Karpas-422 (cell line): ENCODE measurements around the gene IL12RB1. TPM values are rescaled to one million over a fixed set of nuclear protein-coding genes. Genes with fewer than 3 reads are reported as not detected.

ENCODE experiments used
- DNase-seq: peaks from one replicate; pipeline ENCODE4 v3.0.0-alpha.2; 2015
- H2AFZ ChIP-seq: fragments of 200-600 bp; sonication (generic); 2 replicates; pipeline ENCODE4 v1.6.1; 2014; ENCODE audit warnings: antibody characterized with exemption, low read length, mixed read lengths
- H3K27ac ChIP-seq: fragments of 200-600 bp; sonication (generic); 2 replicates; pipeline ENCODE4 v1.5.1; 2014; ENCODE audit warnings: mild to moderate bottlenecking, low read length, moderate library complexity
- H3K27me3 ChIP-seq: fragments of 200-600 bp; sonication (generic); 2 replicates; pipeline ENCODE4 v1.6.1; 2014; ENCODE audit warnings: low read length, mixed read lengths
- H3K36me3 ChIP-seq: fragments of 200-600 bp; sonication (generic); 2 replicates; pipeline ENCODE4 v1.6.1; 2014; ENCODE audit warnings: low read length, mixed read lengths; ENCODE audit not compliant: insufficient read depth
- H3K4me1 ChIP-seq: fragments of 200-600 bp; sonication (generic); 2 replicates; pipeline ENCODE4 v1.6.1; 2014; ENCODE audit warnings: mild to moderate bottlenecking, low read length, mixed read lengths
- H3K4me2 ChIP-seq: fragments of 200-600 bp; sonication (generic); 2 replicates; pipeline ENCODE4 v1.6.1; 2014; ENCODE audit warnings: low read length, low read depth, mild to moderate bottlenecking; ENCODE audit not compliant: poor library complexity, severe bottlenecking
- H3K4me3 ChIP-seq: fragments of 200-600 bp; sonication (generic); 2 replicates; pipeline ENCODE4 v1.5.1; 2014; ENCODE audit warnings: mild to moderate bottlenecking, antibody characterized with exemption, low read length, mixed read lengths
- H3K79me2 ChIP-seq: fragments of 200-600 bp; sonication (generic); 2 replicates; pipeline ENCODE4 v1.6.1; 2014; ENCODE audit warnings: mild to moderate bottlenecking, low read length, mixed read lengths
- H3K9ac ChIP-seq: fragments of 200-600 bp; sonication (generic); 2 replicates; pipeline ENCODE4 v1.6.0; 2014; ENCODE audit warnings: low read length
- H3K9me2 ChIP-seq: fragments of 200-600 bp; sonication (generic), shearing (Covaris generic); replicated peaks from 2 replicates; pipeline ENCODE4 v1.6.0; 2014; ENCODE audit warnings: mild to moderate bottlenecking, low read length, moderate library complexity; ENCODE audit not compliant: insufficient read depth
- H3K9me3 ChIP-seq: fragments of 300-700, 200-600 bp; sonication (generic); 2 replicates; pipeline ENCODE4 v1.6.1; 2014; ENCODE audit warnings: low read length, mixed read lengths
- H4K20me1 ChIP-seq: fragments of 200-600 bp; sonication (generic); 2 replicates; pipeline ENCODE4 v1.6.1; 2014; ENCODE audit warnings: mild to moderate bottlenecking, antibody characterized with exemption, low read length, low read depth; ENCODE audit not compliant: insufficient read depth
- total RNA-seq: library from RNA; depleted of rRNA; stranded (reverse); fragments of >200 nt; shearing (Covaris generic); gene quantifications from 2 replicates; pipeline ENCODE4 v1.2.3, GENCODE V29; 2014; ENCODE audit warnings: low replicate concordance

The IL12RB1 gene
- total RNA-seq, 1 experiment from 2014 or later = 6.1 TPM

DNA sequence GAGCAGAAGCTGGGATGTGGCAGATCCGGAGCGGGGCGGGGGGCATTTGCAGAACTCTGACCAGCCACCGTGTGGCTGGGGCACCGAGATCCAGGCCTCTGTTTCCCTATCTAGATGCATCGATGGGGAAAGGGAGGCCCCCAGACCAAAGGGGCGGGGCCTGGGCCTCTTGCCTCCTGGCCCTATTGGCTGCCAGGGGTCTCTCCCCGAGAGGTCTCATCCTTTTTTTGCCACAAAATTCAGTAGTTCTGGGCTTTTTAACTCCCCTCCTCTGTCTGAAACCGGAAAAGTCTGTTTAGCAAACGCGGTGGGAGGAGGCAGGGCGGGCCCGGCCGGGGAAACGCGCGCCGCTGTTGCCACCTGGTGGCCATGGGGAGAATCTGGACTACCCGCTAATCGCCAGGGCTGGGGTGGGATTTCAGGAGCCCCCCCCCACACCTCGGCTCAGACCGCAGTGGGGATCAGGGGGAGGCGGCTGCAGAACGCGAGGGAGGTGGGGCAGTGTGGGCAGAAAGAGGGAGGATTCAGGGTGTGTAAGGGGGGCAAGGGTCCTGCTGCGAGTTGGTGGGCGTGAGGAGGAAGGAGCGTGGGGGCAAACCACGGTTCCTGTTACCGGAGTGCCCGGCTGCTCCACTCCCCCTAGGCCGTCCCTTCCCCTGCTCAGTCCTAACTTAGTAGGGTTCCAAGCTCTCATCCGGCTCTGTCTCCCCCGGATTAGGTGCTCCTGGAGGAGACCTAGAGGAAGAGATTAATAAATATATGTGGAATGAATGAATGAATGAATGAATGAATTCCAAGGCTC lies 28.3 kb downstream of the IL12RB1 start:
- Histone ChIP-seq H3K9me2 (no peaks in the 10 kb centered on the region), H3K36me3 (no peaks in the 10 kb centered on the region), H3K9me3 (no peaks in the 10 kb centered on the region), H3K9ac (peak overlapping the region; percentile 53), H3K4me3 (peak overlapping the region; percentile 55; the same call in 1 of the 2 replicates), H3K4me2 (peak overlapping the region; percentile 67), H2AFZ (peak overlapping the region; percentile 85), H3K27ac (no peak overlapping the region), H4K20me1 (no peaks in the 10 kb centered on the region), H3K4me1 (peaks cover 16% of the 10 kb centered on the region), H3K27me3 (no peaks in the 10 kb centered on the region), H3K79me2 (no peaks in the 10 kb centered on the region)
- DNase-seq = peak; percentile 93

DNA sequence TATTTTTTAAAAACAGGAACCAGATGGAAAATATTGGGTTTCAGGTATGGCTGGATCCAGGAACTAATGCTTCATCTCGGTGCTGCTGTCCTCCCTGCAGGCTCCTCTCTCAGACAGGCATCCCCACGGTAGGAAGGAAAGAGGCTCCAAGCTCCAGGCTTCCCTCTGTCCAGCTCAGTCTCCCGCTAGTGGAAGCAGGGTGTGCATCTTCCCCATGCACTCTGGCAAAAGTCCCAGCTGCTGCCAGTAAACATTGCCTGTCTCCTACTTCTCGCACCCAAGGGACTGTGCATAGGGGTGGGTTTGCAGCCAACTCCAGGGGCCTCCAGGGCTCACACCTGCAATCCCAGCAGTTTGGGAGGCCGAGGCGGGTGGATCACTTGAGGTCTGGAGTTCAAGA lies 29.2 kb downstream of the IL12RB1 start:
- Histone ChIP-seq H3K27me3 (no peaks in the 10 kb centered on the region), H2AFZ (no peak overlapping the region), H3K4me1 (peaks cover 16% of the 10 kb centered on the region), H3K36me3 (no peaks in the 10 kb centered on the region), H3K9me2 (no peaks in the 10 kb centered on the region), H3K27ac (no peak overlapping the region), H3K79me2 (no peaks in the 10 kb centered on the region), H3K4me2 (no peak overlapping the region), H4K20me1 (no peaks in the 10 kb centered on the region), H3K4me3 (no peak overlapping the region), H3K9ac (no peak overlapping the region), H3K9me3 (no peaks in the 10 kb centered on the region)
- DNase-seq = no peak

DNA sequence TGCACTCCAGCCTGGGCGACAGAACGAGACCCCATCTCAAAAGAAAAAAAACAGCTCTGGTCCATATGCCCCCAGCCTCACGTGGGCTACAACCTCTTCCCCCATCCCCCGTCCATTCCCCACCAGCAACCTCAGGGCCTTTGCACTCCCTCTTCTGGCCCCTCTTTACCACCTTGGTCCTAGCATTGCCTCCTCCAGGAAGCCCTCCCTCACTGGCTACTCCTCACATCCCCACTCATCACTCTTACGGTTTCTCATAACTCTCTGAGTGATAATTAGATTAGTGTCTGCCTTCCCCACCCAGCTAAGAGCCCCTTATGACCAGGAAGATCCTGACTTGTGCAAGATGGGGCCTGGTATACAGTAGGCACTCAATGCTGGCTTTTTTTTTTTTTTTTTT lies 30.8 kb downstream of the IL12RB1 start:
- Histone ChIP-seq H4K20me1 (no peaks in the 10 kb centered on the region), H3K79me2 (no peaks in the 10 kb centered on the region), H3K36me3 (no peaks in the 10 kb centered on the region), H3K4me2 (no peak overlapping the region), H3K4me3 (no peak overlapping the region), H3K9ac (no peak overlapping the region), H3K27ac (no peak overlapping the region), H3K9me3 (no peaks in the 10 kb centered on the region), H3K4me1 (peaks cover 9% of the 10 kb centered on the region), H3K27me3 (no peaks in the 10 kb centered on the region), H3K9me2 (no peaks in the 10 kb centered on the region), H2AFZ (no peak overlapping the region)
- no peak for DNase-seq

GRCh38 chr19:18053576-18054219 lies 33.0 kb downstream of the IL12RB1 start:
- no peak overlapping the region for H3K4me3 ChIP-seq
- H3K4me1 ChIP-seq = peaks cover 7% of the 10 kb centered on the region
- H3K9me3 ChIP-seq = no peaks in the 10 kb centered on the region
- no peaks in the 10 kb centered on the region for H4K20me1 ChIP-seq
- H3K36me3 ChIP-seq = no peaks in the 10 kb centered on the region
- H3K9ac ChIP-seq = no peak overlapping the region
- no peaks in the 10 kb centered on the region for H3K27me3 ChIP-seq
- H3K9me2 ChIP-seq = no peaks in the 10 kb centered on the region
- no peak for DNase-seq
- H3K79me2 ChIP-seq = no peaks in the 10 kb centered on the region
- no peak overlapping the region for H3K27ac ChIP-seq
- no peak overlapping the region for H3K4me2 ChIP-seq
- H2AFZ ChIP-seq = no peak overlapping the region

DNA sequence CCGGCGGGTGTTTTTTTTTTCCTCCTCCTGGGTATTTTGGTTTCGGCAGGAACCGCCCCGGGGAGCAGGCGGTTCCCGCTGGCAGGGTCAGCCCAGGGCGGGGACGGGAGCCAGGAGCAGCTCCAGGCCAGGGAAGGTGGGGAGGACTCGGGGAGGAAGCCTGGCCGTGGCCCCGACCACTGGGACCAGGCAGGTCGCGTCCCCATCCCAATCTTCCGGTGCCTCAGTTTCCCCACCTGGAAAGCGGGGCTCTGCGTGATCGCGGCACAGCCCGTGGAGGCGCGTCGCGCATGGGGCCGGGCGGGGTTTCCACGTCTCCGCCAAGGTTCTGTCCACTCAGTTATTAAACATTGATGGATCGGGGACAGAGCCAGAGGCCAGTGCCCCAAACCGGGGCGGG lies 34.8 kb downstream of the IL12RB1 start:
- no peak overlapping the region for H3K4me3 ChIP-seq
- H3K27ac ChIP-seq = no peak overlapping the region
- H3K36me3 ChIP-seq = no peaks in the 10 kb centered on the region
- no peak for DNase-seq
- no peak overlapping the region for H3K9ac ChIP-seq
- no peaks in the 10 kb centered on the region for H3K27me3 ChIP-seq
- H3K4me1 ChIP-seq = no peaks in the 10 kb centered on the region
- no peak overlapping the region for H2AFZ ChIP-seq
- H4K20me1 ChIP-seq = no peaks in the 10 kb centered on the region
- no peak overlapping the region for H3K4me2 ChIP-seq
- no peaks in the 10 kb centered on the region for H3K9me2 ChIP-seq
- no peaks in the 10 kb centered on the region for H3K79me2 ChIP-seq
- H3K9me3 ChIP-seq = no peaks in the 10 kb centered on the region

- no peak overlapping the region for H3K4me3 ChIP-seq
- no peak overlapping the region for H3K27ac ChIP-seq
- H3K4me1 ChIP-seq = peaks cover 11% of the 10 kb centered on the region
- no peaks in the 10 kb centered on the region for H4K20me1 ChIP-seq
- DNase-seq = no peak
- H3K9ac ChIP-seq = no peak overlapping the region
- no peaks in the 10 kb centered on the region for H3K27me3 ChIP-seq
- H3K4me2 ChIP-seq = no peak overlapping the region
- H3K9me3 ChIP-seq = no peaks in the 10 kb centered on the region
- no peak overlapping the region for H2AFZ ChIP-seq
- H3K36me3 ChIP-seq = no peaks in the 10 kb centered on the region
- no peaks in the 10 kb centered on the region for H3K79me2 ChIP-seq
- H3K9me2 ChIP-seq = no peaks in the 10 kb centered on the region
These were observed 37.3 kb downstream of the IL12RB1 start for GRCh38 chr19:18049385-18049784.

- no peak for DNase-seq
- Histone ChIP-seq H3K4me3 (no peak overlapping the region), H3K4me1 (peaks cover 14% of the 10 kb centered on the region), H4K20me1 (no peaks in the 10 kb centered on the region), H2AFZ (no peak overlapping the region), H3K36me3 (no peaks in the 10 kb centered on the region), H3K79me2 (no peaks in the 10 kb centered on the region), H3K9me2 (no peaks in the 10 kb centered on the region), H3K27ac (no peak overlapping the region), H3K9me3 (no peaks in the 10 kb centered on the region), H3K27me3 (no peaks in the 10 kb centered on the region), H3K4me2 (no peak overlapping the region), H3K9ac (no peak overlapping the region)
These were observed 40.5 kb downstream of the IL12RB1 start for GRCh38 chr19:18046059-18046718.
